H1 (cell line): ENCODE data around the gene NRN1L. TPM values are rescaled to one million over a fixed set of nuclear protein-coding genes. Genes with fewer than 3 reads are reported as not detected.
A peak's percentile ranks its signal among the peaks of the same experiment; 100 is the strongest.
"Not testable (repeated sequence)": the region's sequence is repeated elsewhere in the genome, so short reads cannot be mapped to it uniquely, and the experiment has no call there.

Source experiments
- CTCF ChIA-PET: fragments of 300-600 bp; sonication (Branson Sonifier 250); formaldehyde crosslinking; loops from one replicate; lab custom pipeline; 2021; ENCODE audit not compliant: partially characterized antibody; lab: Charles Lee
- POLR2A ChIA-PET: fragments of 300-600 bp; sonication (Branson Sonifier 250); formaldehyde crosslinking; loops from one replicate; lab custom pipeline; 2021; ENCODE audit warnings: inconsistent platforms; ENCODE audit not compliant: partially characterized antibody; lab: Charles Lee
- DNase-seq, 2 experiments: peaks; one replicate each; pipeline versions ENCODE4 v3.0.0 to v3.0.0-alpha.2; 2010 to 2022; ENCODE audit warnings: low spot score in 2 of 2, low read depth in 1 of 2, mixed read lengths in 1 of 2
- FAIRE-seq: peaks from 2 replicates; lab custom pipeline; 2011; peaks lifted over from hg19 to GRCh38; lab: Jason Lieb, UNC
- H2AFZ ChIP-seq: 2 replicates; pipeline ENCODE4 v1.8.1; 2012; ENCODE audit warnings: low read length, inconsistent platforms
- H2AK5ac ChIP-seq: 2 replicates; pipeline ENCODE4 v1.6.1; 2013; ENCODE audit warnings: low read depth, low read length
- H2BK120ac ChIP-seq: replicated peaks from 2 replicates; pipeline ENCODE3; 2013; ENCODE audit warnings: low read depth, low read length, inconsistent platforms
- H2BK12ac ChIP-seq: 2 replicates; pipeline ENCODE4 v1.6.1; 2013; ENCODE audit warnings: low read depth, low read length
- H2BK15ac ChIP-seq: 2 replicates; pipeline ENCODE4 v1.6.1; 2013; ENCODE audit warnings: low read length
- H2BK20ac ChIP-seq: 2 replicates; pipeline ENCODE4 v1.6.1; 2013; ENCODE audit warnings: low read length
- H2BK5ac ChIP-seq: 2 replicates; pipeline ENCODE4 v1.6.1; 2013; ENCODE audit warnings: low read depth, low read length
- H3K14ac ChIP-seq: 2 replicates; pipeline ENCODE4 v1.6.1; 2013; ENCODE audit warnings: inconsistent platforms; ENCODE audit not compliant: insufficient read length
- H3K18ac ChIP-seq: 2 replicates; pipeline ENCODE4 v1.6.1; 2013; ENCODE audit warnings: low read length; ENCODE audit errors: extremely low read depth
- H3K23ac ChIP-seq: 2 replicates; pipeline ENCODE4 v1.6.1; 2013; ENCODE audit warnings: inconsistent platforms; ENCODE audit not compliant: insufficient read length
- H3K23me2 ChIP-seq: 2 replicates; pipeline ENCODE4 v1.6.1; 2013; ENCODE audit warnings: low read depth, low read length
- H3K27ac ChIP-seq: 2 replicates; pipeline ENCODE4 v1.6.1; 2011; ENCODE audit warnings: low read depth, low read length, inconsistent platforms
- H3K27me3 ChIP-seq, 4 experiments: replicated peaks in 1 of 4; 1 replicate in 1 of 4; 2 replicates in 3 of 4; pipeline versions ENCODE4 v1.6.1 to v1.8.1; 2011 to 2013; ENCODE audit warnings: low read length in 3 of 4, mild to moderate bottlenecking in 3 of 4, inconsistent platforms in 2 of 4, mixed read lengths in 2 of 4, moderate library complexity in 1 of 4; ENCODE audit not compliant: control insufficient read depth in 3 of 4, insufficient read depth in 3 of 4; ENCODE audit errors: extremely low read depth in 1 of 4
- H3K36me3 ChIP-seq, 4 experiments: 2 replicates each; pipeline versions ENCODE4 v1.6.1 to v1.8.1; 2011 to 2013; ENCODE audit warnings: mild to moderate bottlenecking in 4 of 4, low read length in 3 of 4, moderate library complexity in 2 of 4, control low read depth in 1 of 4, inconsistent platforms in 1 of 4; ENCODE audit not compliant: insufficient read depth in 4 of 4, control insufficient read depth in 2 of 4
- H3K4ac ChIP-seq: replicated peaks from 2 replicates; pipeline ENCODE3; 2013; ENCODE audit warnings: low read length, low read depth, mixed read lengths, inconsistent platforms; ENCODE audit not compliant: insufficient read length
- H3K4me1 ChIP-seq, 4 experiments: replicated peaks in 1 of 4; 1 replicate in 1 of 4; 2 replicates in 3 of 4; pipeline versions ENCODE4 v1.6.1 to v1.8.1; 2011 to 2013; ENCODE audit warnings: low read length in 3 of 4, inconsistent platforms in 2 of 4, mixed read lengths in 1 of 4; ENCODE audit not compliant: insufficient read depth in 4 of 4, control insufficient read depth in 3 of 4
- H3K4me2 ChIP-seq, 2 experiments: 2 replicates each; pipeline versions ENCODE4 v1.6.1 to v1.8.1; 2011 to 2013; ENCODE audit warnings: low read depth in 2 of 2, low read length in 2 of 2, control low read depth in 1 of 2, inconsistent platforms in 1 of 2, mild to moderate bottlenecking in 1 of 2; ENCODE audit not compliant: insufficient read depth in 1 of 2
- H3K4me3 ChIP-seq, 4 experiments: fragments of 200-600, 300-600 bp in 1 of 4; sonication (generic), shearing (Covaris generic), sonication (Bioruptor Twin) in 1 of 4; 2 replicates each; pipeline versions ENCODE4 v1.5.1 to v1.8.1; 2011 to 2016; ENCODE audit warnings: low read length in 4 of 4, low read depth in 3 of 4, control low read depth in 2 of 4, inconsistent platforms in 2 of 4, mild to moderate bottlenecking in 2 of 4, mixed read lengths in 1 of 4, moderate library complexity in 1 of 4; ENCODE audit not compliant: insufficient read depth in 2 of 4; ENCODE audit errors: extremely low read depth in 1 of 4
- H3K56ac ChIP-seq: replicated peaks from 2 replicates; pipeline ENCODE3; 2013; ENCODE audit warnings: low read depth, mild to moderate bottlenecking, mixed read lengths, low read length, inconsistent platforms; ENCODE audit not compliant: insufficient read length
- H3K79me1 ChIP-seq: 2 replicates; pipeline ENCODE4 v1.6.1; 2013; ENCODE audit warnings: low read depth, low read length, control low read depth
- H3K79me2 ChIP-seq, 2 experiments: 2 replicates each; pipeline versions ENCODE4 v1.6.1 to v1.8.1; 2012 to 2013; ENCODE audit warnings: low read length in 2 of 2, mild to moderate bottlenecking in 2 of 2, inconsistent platforms in 1 of 2; ENCODE audit not compliant: insufficient read depth in 2 of 2, control insufficient read depth in 1 of 2
- H3K9ac ChIP-seq, 4 experiments: replicated peaks in 1 of 4; 1 replicate in 1 of 4; 2 replicates in 3 of 4; pipeline versions ENCODE4 v1.6.1 to v1.8.1; 2011 to 2013; ENCODE audit warnings: low read depth in 3 of 4, low read length in 3 of 4, control low read depth in 2 of 4, mild to moderate bottlenecking in 2 of 4, moderate library complexity in 2 of 4, inconsistent platforms in 1 of 4; ENCODE audit errors: extremely low read depth in 1 of 4
- H3K9me3 ChIP-seq, 2 experiments: 2 replicates each; pipeline versions ENCODE4 v1.6.1 to v1.8.1; 2012 to 2013; ENCODE audit warnings: mild to moderate bottlenecking in 2 of 2, moderate library complexity in 2 of 2, control low read depth in 1 of 2, inconsistent platforms in 1 of 2, low read depth in 1 of 2, low read length in 1 of 2, mixed read lengths in 1 of 2; ENCODE audit not compliant: insufficient read depth in 2 of 2
- H4K20me1 ChIP-seq, 2 experiments: replicated peaks in 1 of 2; 2 replicates each; pipeline versions ENCODE3 to v1.8.1; 2011 to 2013; ENCODE audit warnings: inconsistent platforms in 2 of 2, low read length in 2 of 2, mild to moderate bottlenecking in 1 of 2; ENCODE audit not compliant: insufficient read depth in 2 of 2, control insufficient read depth in 1 of 2
- H4K5ac ChIP-seq: 2 replicates; pipeline ENCODE4 v1.6.1; 2013; ENCODE audit warnings: low read length, low read depth, mixed read lengths, inconsistent platforms; ENCODE audit not compliant: insufficient read length
- H4K8ac ChIP-seq: 2 replicates; pipeline ENCODE4 v1.8.0; 2013; ENCODE audit warnings: mild to moderate bottlenecking, moderate library complexity, low read length, inconsistent platforms; ENCODE audit not compliant: insufficient read depth; ENCODE audit errors: extremely low read depth
- H4K91ac ChIP-seq: replicated peaks from 2 replicates; pipeline ENCODE3; 2013; ENCODE audit warnings: low read length, mixed read lengths, inconsistent platforms; ENCODE audit not compliant: insufficient read length
- E2F6 ChIP-seq: IDR thresholded peaks from 2 replicates; pipeline ENCODE4 v1.6.1; 2012; ENCODE audit warnings: inconsistent platforms
- POLR2AphosphoS5 ChIP-seq: IDR thresholded peaks from 2 replicates; pipeline ENCODE4 v1.6.1; 2011; ENCODE audit warnings: low read depth, low read length
- WGBS, 2 experiments: shearing (Covaris generic) in 1 of 2; methylation state at CpG; one replicate each; pipeline versions ENCODE4 v1.1.6 to v1.1.7; 2013 to 2015; ENCODE audit warnings: low lambda C conversion rate in 2 of 2, mixed read lengths in 2 of 2, inconsistent platforms in 1 of 2, low coverage in 1 of 2, missing lambda C conversion rate in 1 of 2; ENCODE audit not compliant: insufficient replicate concordance in 2 of 2, insufficient coverage in 1 of 2, insufficient read length in 1 of 2; ENCODE audit errors: extremely low coverage in 1 of 2, missing lambda C conversion rate in 1 of 2; 5-methylcytosine and 5-hydroxymethylcytosine counted together
- polyA plus RNA-seq, 7 experiments: library from polyadenylated mRNA; depleted of rRNA in 3 of 7; stranded (reverse) in 5 of 7; unstranded in 2 of 7; fragments of >200 nt in 5 of 7; fragments of 200-250 nt in 2 of 7; gene quantifications; 1 replicate in 5 of 7; 2 replicates in 1 of 7; 4 replicates in 1 of 7; pipeline versions ENCODE4 v1.2.1 to v1.2.3, GENCODE V29; 2011 to 2013; ENCODE audit warnings: missing spikeins in 2 of 7, mixed read lengths in 2 of 7
- total RNA-seq: library from RNA; stranded (reverse); fragmentation: NEBNext Ultra II Directional; extraction: Animal tissue kit (Norgen Biotek cat#: 25700); gene quantifications from 2 replicates; pipeline ENCODE4 v1.2.1, GENCODE V29; 2021
- TF ChIP-seq, protein P1 (sequence below): IDR thresholded peaks from 2 replicates; pipeline ENCODE4 v1.6.1; 2012; ENCODE audit warnings: inconsistent platforms

Gene NRN1L
- total and polyA plus RNA-seq, 2 of the 8 experiments (the other 6 are each of a cell fraction or from before 2014, with no cell fraction given), result 4.1 to 35.2 TPM

DNA sequence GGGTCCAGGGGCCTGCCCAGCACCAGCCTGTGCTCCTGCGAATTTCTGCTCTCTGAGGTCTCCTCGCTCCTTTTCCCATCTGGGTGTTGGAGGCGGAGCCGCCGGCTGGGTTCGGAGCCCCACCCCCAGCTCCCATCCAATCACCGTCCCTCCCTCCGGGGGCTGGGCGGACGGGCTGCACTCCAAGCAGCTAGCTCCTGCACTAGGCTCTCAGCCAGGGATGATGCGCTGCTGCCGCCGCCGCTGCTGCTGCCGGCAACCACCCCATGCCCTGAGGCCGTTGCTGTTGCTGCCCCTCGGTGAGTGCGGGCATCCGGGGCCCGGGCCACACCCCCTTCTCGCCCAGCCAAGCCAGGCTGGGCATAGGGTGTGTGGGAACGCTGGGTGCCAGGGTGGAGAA is at the start of gene NRN1L (continued):
- TF ChIP-seq, protein P1, sequence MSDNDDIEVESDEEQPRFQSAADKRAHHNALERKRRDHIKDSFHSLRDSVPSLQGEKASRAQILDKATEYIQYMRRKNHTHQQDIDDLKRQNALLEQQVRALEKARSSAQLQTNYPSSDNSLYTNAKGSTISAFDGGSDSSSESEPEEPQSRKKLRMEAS, result 0 out of 2 replicates have a peak, but pooled peaks have one; percentile 13
- peak; percentile 79 for TF ChIP-seq POLR2AphosphoS5
- peak; percentile 52; the same call in 1 of the 2 replicates for TF ChIP-seq E2F6

DNA sequence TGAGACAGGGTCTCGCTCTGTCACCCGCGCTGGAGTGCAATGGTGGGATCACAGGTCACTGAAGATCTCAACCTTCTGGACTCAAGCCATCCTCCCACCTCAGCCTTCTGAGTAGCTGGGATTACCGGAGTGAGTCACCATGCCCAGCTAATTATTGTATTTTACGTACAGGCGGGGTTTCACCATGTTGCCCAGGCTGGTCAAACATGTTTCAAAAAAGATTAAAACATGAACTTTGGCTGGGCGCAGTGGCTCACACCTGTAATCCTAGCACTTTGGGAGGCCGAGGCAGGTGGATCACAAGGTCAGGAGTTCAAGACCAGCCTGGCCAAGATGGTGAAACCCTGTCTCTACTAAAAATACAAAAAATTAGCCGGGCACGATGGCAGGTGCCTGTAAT is 47.5 kb upstream of the NRN1L start:
- not testable (repeated sequence) for H2BK5ac ChIP-seq, FAIRE-seq, H3K9ac ChIP-seq, H3K9me3 ChIP-seq, H3K27me3 ChIP-seq, H3K27ac ChIP-seq, H2BK12ac ChIP-seq, H3K4me3 ChIP-seq, H3K18ac ChIP-seq, H2AFZ ChIP-seq, DNase-seq, H3K4me1 ChIP-seq, H4K91ac ChIP-seq, H4K20me1 ChIP-seq, H4K8ac ChIP-seq, H2BK120ac ChIP-seq, H3K23ac ChIP-seq, H2BK15ac ChIP-seq, H2BK20ac ChIP-seq, H4K5ac ChIP-seq, H3K4ac ChIP-seq, H3K4me2 ChIP-seq, H3K14ac ChIP-seq, H3K79me1 ChIP-seq, H3K23me2 ChIP-seq, H3K56ac ChIP-seq, H3K79me2 ChIP-seq, H2AK5ac ChIP-seq, H3K36me3 ChIP-seq
- 89% methylated on average over 9 of the region's 10 CpGs; no CpG with 5 or more reads in 1 of the 2 experiments for WGBS, 2 experiments
- CTCF ChIA-PET, result interaction anchor here (1.0 to 2.5 kb wide), 2 partner anchors 11 to 21 kb away, joined by 4 to 11 read pairs; partner anchors contain the start of gene CENPT
- POLR2A ChIA-PET, result interaction anchor here (0.7 to 1.3 kb wide), 2 partner anchors 9 to 257 kb away, joined by 3 read pairs; no protein-coding TSS in a partner anchor
